ENCODE measurements around the gene WDFY4.

DNA sequence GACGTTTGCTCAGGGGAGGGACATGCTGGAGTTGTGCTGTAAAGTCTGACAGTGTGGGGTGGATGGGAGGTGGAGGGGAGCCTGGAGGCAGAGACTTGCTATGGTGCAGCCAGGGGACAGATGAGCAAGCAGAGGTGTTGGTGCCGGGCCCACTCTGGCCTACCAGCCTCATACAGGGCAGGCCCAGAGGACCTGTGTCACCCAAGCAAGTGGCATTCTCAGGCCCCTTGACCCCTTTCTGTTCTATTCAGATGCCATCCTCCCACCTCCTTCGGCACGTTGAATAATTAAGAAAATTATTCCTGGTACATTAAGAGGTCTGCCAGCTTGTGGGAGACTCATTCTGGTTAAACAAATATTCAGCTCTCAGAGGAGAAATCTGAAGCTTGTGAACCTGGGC is 8.5 kb downstream of the WDFY4 start:
- TF ChIP-seq, protein P1, sequence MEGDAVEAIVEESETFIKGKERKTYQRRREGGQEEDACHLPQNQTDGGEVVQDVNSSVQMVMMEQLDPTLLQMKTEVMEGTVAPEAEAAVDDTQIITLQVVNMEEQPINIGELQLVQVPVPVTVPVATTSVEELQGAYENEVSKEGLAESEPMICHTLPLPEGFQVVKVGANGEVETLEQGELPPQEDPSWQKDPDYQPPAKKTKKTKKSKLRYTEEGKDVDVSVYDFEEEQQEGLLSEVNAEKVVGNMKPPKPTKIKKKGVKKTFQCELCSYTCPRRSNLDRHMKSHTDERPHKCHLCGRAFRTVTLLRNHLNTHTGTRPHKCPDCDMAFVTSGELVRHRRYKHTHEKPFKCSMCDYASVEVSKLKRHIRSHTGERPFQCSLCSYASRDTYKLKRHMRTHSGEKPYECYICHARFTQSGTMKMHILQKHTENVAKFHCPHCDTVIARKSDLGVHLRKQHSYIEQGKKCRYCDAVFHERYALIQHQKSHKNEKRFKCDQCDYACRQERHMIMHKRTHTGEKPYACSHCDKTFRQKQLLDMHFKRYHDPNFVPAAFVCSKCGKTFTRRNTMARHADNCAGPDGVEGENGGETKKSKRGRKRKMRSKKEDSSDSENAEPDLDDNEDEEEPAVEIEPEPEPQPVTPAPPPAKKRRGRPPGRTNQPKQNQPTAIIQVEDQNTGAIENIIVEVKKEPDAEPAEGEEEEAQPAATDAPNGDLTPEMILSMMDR (IDR thresholded peaks at IDR 0.05) = no peak
- no peak for TF ChIP-seq POLR2A (IDR thresholded peaks at IDR 0.05)
